ENCODE results near the gene ESR1.

- TF ChIP-seq CTCF (IDR thresholded peaks at IDR 0.05) (no peak), POLR2A (IDR thresholded peaks at IDR 0.05) (no peak)
Measured at GRCh38 chr6:152004896-152005295, 197.4 kb downstream of the ESR1 start.
